ENCODE data around the gene DYNC1H1.

DYNC1H1 gene

GRCh38 chr14:102085488-102085887 lies 121.1 kb downstream of the DYNC1H1 start:
- Mint-ChIP-seq H3K36me3 (peaks cover 54% of the 10 kb centered on the region), H3K27ac (peak overlapping the region; percentile 94), H3K4me1 (peaks cover 75% of the 10 kb centered on the region), H3K4me3 (peak overlapping the region; percentile 73), H3K27me3 (no peaks in the 10 kb centered on the region), H3K9me3 (no peaks in the 10 kb centered on the region)
- ATAC-seq, result no peak

GRCh38 chr14:102085948-102086708 lies 121.8 kb downstream of the DYNC1H1 start:
- H3K4me1 Mint-ChIP-seq, result peaks cover 69% of the 10 kb centered on the region
- H3K4me3 Mint-ChIP-seq, result peak overlapping the region; percentile 73
- H3K27me3 Mint-ChIP-seq, result no peaks in the 10 kb centered on the region
- peak overlapping the region; percentile 94 for H3K27ac Mint-ChIP-seq
- peaks cover 47% of the 10 kb centered on the region for H3K36me3 Mint-ChIP-seq
- peak; percentile 63 for ATAC-seq
- no peaks in the 10 kb centered on the region for H3K9me3 Mint-ChIP-seq

DNA sequence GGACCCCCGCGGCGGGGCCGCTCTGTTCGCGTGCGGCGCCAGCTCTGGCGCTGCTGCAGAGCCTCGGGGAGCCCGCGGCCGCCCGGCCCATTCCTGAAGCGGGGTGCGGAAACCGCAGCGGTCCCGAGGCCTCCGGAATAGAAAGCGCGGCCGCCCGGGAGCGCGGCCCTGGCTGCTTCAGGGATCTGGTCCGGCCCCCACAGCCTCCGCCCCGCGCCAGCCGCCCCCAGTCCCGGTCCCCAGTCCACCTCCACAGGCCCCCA lies 122.3 kb downstream of the DYNC1H1 start:
- peak overlapping the region; percentile 95 for H3K4me3 Mint-ChIP-seq
- no peaks in the 10 kb centered on the region for H3K27me3 Mint-ChIP-seq
- no peak for ATAC-seq
- peak overlapping the region; percentile 94 for H3K27ac Mint-ChIP-seq
- no peaks in the 10 kb centered on the region for H3K9me3 Mint-ChIP-seq
- peaks cover 44% of the 10 kb centered on the region for H3K36me3 Mint-ChIP-seq
- H3K4me1 Mint-ChIP-seq, result peaks cover 69% of the 10 kb centered on the region

DNA sequence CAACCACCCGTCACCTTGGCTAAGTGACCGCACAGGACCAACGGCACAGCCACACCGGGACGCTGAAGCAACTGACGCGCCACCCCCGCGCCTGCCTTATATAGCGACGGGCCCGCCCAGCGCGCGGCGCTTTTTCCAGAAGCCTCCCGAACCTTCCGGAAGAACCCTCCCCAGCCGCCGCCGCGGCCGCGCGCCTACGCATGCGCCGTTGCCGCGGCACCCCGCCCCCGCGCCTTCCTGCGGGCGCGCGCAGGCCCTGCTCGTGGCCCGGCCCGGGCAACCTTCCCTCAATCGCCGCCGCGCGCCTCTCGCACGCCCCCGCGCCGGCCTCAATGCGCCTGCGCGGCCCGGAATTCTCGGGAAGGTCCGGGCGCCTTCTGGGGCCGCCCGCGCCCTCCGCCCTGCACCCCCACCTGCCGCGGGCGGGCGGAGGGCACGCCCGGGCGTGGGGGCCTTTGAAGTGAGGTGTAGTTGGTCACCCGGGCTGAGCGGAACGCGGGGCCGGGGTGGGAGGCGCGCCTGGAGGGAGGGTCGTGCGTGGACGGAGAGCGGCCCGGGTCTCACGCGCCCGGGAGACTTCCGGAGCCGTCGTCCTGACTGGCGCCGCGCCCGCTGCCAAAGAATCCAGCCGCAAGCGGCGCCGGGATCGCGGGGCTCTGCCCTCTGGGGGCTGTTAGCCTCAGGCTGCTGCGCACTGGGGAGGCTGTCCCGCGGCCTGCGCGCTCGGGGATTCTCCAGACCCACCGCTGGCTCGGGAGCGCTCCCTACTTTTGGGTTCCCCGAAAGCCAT lies 122.8 kb downstream of the DYNC1H1 start, which contains the start of gene HSP90AA1:
HSP90AA1 (minus strand) TSS at position 73 of the 790 bp plus-strand sequence. CDS start 666 bp downstream, outside the sequence.
- Mint-ChIP-seq H3K27me3 (no peaks in the 10 kb centered on the region), H3K4me3 (peak within 1 kb of the TSS; percentile 95), H3K4me1 (peaks cover 64% of the 10 kb centered on the region), H3K27ac (peak within 1 kb of the TSS; percentile 94), H3K9me3 (no peaks in the 10 kb centered on the region), H3K36me3 (peaks cover 38% of the 10 kb centered on the region)
- peak; percentile 89 for ATAC-seq

- Mint-ChIP-seq H3K36me3 (peaks cover 35% of the 10 kb centered on the region), H3K4me3 (peak overlapping the region; percentile 95), H3K9me3 (no peaks in the 10 kb centered on the region), H3K27me3 (no peaks in the 10 kb centered on the region), H3K4me1 (peaks cover 60% of the 10 kb centered on the region), H3K27ac (peak overlapping the region; percentile 94)
- ATAC-seq, result no peak
These were observed 123.3 kb downstream of the DYNC1H1 start for GRCh38 chr14:102087762-102088011.

DNA sequence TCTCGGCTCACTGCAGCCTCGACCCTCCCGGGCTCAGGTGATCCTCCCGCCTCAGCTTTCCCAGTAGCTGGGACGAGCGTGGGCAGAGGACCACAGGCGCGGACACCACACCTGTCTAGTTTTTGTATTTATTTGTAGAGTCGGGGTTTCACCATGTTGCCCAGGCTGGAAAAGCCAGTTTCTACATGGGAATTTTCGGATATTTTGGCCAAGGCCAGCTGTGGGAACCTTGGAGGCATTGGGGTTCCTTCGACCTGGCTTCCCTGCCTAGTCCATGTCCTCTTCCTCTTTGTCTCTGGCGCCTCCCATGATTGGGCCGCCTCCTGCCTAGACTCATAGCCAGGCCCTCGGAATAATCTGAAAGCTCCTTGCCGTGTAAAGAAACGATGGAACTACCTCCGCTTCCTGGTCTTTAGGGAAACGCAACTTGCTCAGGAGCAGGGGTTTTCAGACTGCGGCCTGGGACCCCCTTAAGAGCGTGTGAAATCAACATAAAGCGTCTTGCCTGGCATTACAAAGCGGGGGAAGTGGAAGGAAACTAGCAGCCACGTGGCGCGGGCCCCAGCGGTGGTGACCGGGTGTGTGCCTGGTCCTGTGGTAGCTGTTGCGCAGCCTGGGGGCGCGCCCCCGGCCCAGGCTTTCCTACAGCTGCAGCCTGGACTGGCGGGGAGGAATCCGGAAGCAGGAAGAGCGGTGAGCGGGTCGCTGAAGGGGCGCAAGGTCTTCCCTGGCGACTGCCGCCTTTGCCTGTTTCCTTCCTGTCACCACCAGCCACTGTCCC lies 123.8 kb downstream of the DYNC1H1 start:
- Mint-ChIP-seq H3K9me3 (no peaks in the 10 kb centered on the region), H3K4me1 (peaks cover 55% of the 10 kb centered on the region), H3K27ac (peak overlapping the region; percentile 94), H3K4me3 (peak overlapping the region; percentile 95), H3K36me3 (peaks cover 30% of the 10 kb centered on the region), H3K27me3 (no peaks in the 10 kb centered on the region)
- peak; percentile 2 for ATAC-seq

DNA sequence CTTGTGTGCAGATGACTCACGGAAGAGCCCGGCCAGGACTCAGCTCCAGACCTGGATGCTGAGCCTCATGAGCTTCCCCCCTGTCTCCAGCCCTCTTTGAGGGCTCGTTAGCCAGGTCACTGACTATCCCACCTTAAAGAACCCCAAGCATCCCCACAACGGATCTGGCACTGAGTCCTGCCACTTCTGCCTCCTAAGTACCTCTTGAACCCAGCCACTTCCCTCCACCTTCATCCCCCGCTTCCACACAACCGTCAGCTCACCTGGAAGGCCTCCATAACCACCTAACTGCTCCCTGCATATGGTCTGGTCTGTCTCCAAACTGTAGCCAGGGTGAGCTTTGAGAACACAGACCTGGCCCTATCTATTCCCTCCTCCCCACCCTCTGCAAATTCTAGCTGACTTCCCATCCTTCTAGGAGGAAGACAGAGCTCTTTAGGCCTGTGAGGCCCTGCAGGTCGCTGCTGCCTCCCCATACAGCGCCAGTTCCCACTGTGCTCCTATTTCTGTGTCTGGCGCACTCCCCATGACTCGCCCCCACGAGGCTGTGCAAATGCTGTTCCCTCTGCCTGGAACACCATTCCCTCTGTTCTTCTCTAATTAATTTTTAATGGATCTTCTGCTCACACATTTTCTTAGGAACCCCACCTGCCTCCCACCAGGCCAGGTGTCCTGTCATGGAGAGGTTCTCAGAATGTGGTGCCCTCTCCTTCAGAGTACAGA lies 125.4 kb downstream of the DYNC1H1 start:
- Mint-ChIP-seq H3K27me3 (no peaks in the 10 kb centered on the region), H3K9me3 (no peaks in the 10 kb centered on the region), H3K36me3 (peaks cover 14% of the 10 kb centered on the region), H3K27ac (peak overlapping the region; percentile 94), H3K4me3 (peak overlapping the region; percentile 95), H3K4me1 (peaks cover 42% of the 10 kb centered on the region)
- ATAC-seq, result no peak

- Mint-ChIP-seq H3K4me3 (no peak overlapping the region), H3K4me1 (peaks cover 42% of the 10 kb centered on the region), H3K27ac (no peak overlapping the region), H3K36me3 (peaks cover 5% of the 10 kb centered on the region), H3K9me3 (no peaks in the 10 kb centered on the region), H3K27me3 (no peaks in the 10 kb centered on the region)
- no peak for ATAC-seq
These were observed 126.3 kb downstream of the DYNC1H1 start for GRCh38 chr14:102090713-102091112.

- no peaks in the 10 kb centered on the region for H3K36me3 Mint-ChIP-seq
- ATAC-seq, result no peak
- peaks cover 47% of the 10 kb centered on the region for H3K4me1 Mint-ChIP-seq
- H3K27me3 Mint-ChIP-seq, result no peaks in the 10 kb centered on the region
- no peak overlapping the region for H3K4me3 Mint-ChIP-seq
- no peak overlapping the region for H3K27ac Mint-ChIP-seq
- H3K9me3 Mint-ChIP-seq, result no peaks in the 10 kb centered on the region
These were observed 128.4 kb downstream of the DYNC1H1 start for GRCh38 chr14:102092806-102093205.

- no peaks in the 10 kb centered on the region for H3K9me3 Mint-ChIP-seq
- H3K36me3 Mint-ChIP-seq, result no peaks in the 10 kb centered on the region
- no peaks in the 10 kb centered on the region for H3K27me3 Mint-ChIP-seq
- H3K4me3 Mint-ChIP-seq, result no peak overlapping the region
- peaks cover 35% of the 10 kb centered on the region for H3K4me1 Mint-ChIP-seq
- peak overlapping the region; percentile 57 for H3K27ac Mint-ChIP-seq
- no peak for ATAC-seq
These were observed 129.7 kb downstream of the DYNC1H1 start for GRCh38 chr14:102094101-102094500.

- Mint-ChIP-seq H3K36me3 (no peaks in the 10 kb centered on the region), H3K4me1 (peaks cover 22% of the 10 kb centered on the region), H3K9me3 (no peaks in the 10 kb centered on the region), H3K27ac (peak overlapping the region; percentile 57), H3K27me3 (no peaks in the 10 kb centered on the region), H3K4me3 (no peak overlapping the region)
- peak; percentile 57 for ATAC-seq
These were observed 131.0 kb downstream of the DYNC1H1 start for GRCh38 chr14:102095231-102095870.

- H3K9me3 Mint-ChIP-seq, result no peaks in the 10 kb centered on the region
- ATAC-seq, result peak; percentile 34
- peak overlapping the region; percentile 57 for H3K27ac Mint-ChIP-seq
These were observed 131.6 kb downstream of the DYNC1H1 start for GRCh38 chr14:102095871-102096568.

GRCh38 chr14:102096569-102097188 lies 132.3 kb downstream of the DYNC1H1 start:
- H3K27ac Mint-ChIP-seq, result peak overlapping the region; percentile 57
- H3K27me3 Mint-ChIP-seq, result no peaks in the 10 kb centered on the region
- no peaks in the 10 kb centered on the region for H3K9me3 Mint-ChIP-seq
- no peak overlapping the region for H3K4me3 Mint-ChIP-seq
- ATAC-seq, result no peak
- H3K36me3 Mint-ChIP-seq, result no peaks in the 10 kb centered on the region
- peaks cover 30% of the 10 kb centered on the region for H3K4me1 Mint-ChIP-seq

More at GRCh38 chr14:102095871-102096568, 131.6 kb downstream of the DYNC1H1 start:
- no peaks in the 10 kb centered on the region for H3K36me3 Mint-ChIP-seq
- H3K4me1 Mint-ChIP-seq, result peaks cover 24% of the 10 kb centered on the region
- H3K4me3 Mint-ChIP-seq, result no peak overlapping the region
- H3K27me3 Mint-ChIP-seq, result no peaks in the 10 kb centered on the region

Measured in stimulated activated memory B cell treated with anti-CD40 and anti-IgM and Interleukin-4, amounts not matched to agents 10 μg/mL and 1 μg/mL and 100 μg/mL, for 72 hours (primary cell).